ENCODE data around the gene DLX6.

The DLX6 gene

GRCh38 chr7:96996111-96996957 lies 9.0 kb upstream of the DLX6 start:
- DNase-seq = no peak

- DNase-seq = no peak
These were observed 8.3 kb upstream of the DLX6 start for GRCh38 chr7:96996958-96997511.

- no peak for DNase-seq
These were observed 7.8 kb upstream of the DLX6 start for GRCh38 chr7:96997512-96998032.

- DNase-seq = no peak
These were observed 7.0 kb upstream of the DLX6 start for GRCh38 chr7:96998333-96998732.

- DNase-seq = no peak
These were observed 6.6 kb upstream of the DLX6 start for GRCh38 chr7:96998744-96999143.

GRCh38 chr7:97001221-97001620 lies 4.1 kb upstream of the DLX6 start:
- DNase-seq = no peak

GRCh38 chr7:97001656-97002554 lies 3.4 kb upstream of the DLX6 start:
- DNase-seq = no peak

GRCh38 chr7:97002555-97003261 lies 2.6 kb upstream of the DLX6 start:
- no peak for DNase-seq

- DNase-seq = no peak
These were observed 1.8 kb upstream of the DLX6 start for GRCh38 chr7:97003262-97004246.

GRCh38 chr7:97004247-97005182 lies 838 bp upstream of the DLX6 start:
- DNase-seq = no peak

- peak; percentile 41 for DNase-seq
These were observed 882 bp downstream of the DLX6 start for GRCh38 chr7:97006055-97006815.

GRCh38 chr7:97006816-97007582 lies 1.6 kb downstream of the DLX6 start:
- no peak for DNase-seq

GRCh38 chr7:97007583-97007861 lies 2.2 kb downstream of the DLX6 start:
- no peak for DNase-seq

- DNase-seq = no peak
These were observed 3.0 kb downstream of the DLX6 start for GRCh38 chr7:97008275-97008917.

- DNase-seq = no peak
These were observed 4.7 kb downstream of the DLX6 start for GRCh38 chr7:97009753-97010732.

- no peak for DNase-seq
These were observed 5.8 kb downstream of the DLX6 start for GRCh38 chr7:97011104-97011503.
